AG10803 (cell line): ENCODE measurements around the gene ZNF860.

Source experiments
- DNase-seq: peaks from one replicate; pipeline ENCODE4 v3.0.0; 2010; ENCODE audit warnings: low read depth
- H3K4me3 ChIP-seq: 2 replicates; pipeline ENCODE4 v1.5.1; 2011; ENCODE audit warnings: mild to moderate bottlenecking, low read length, control low read depth
- CTCF ChIP-seq: conservative IDR thresholded peaks from 2 replicates; pipeline ENCODE4 v1.5.1; 2011; ENCODE audit warnings: mild to moderate bottlenecking, low read length, control low read depth, inconsistent platforms

Gene ZNF860

GRCh38 chr3:31981206-31982181 lies at the start of gene ZNF860, which contains the start of gene OSBPL10:
Gene ZNF860 (plus strand): TSS chr3:31981750. CDS start chr3:31989080, 7,330 bp downstream.
Gene OSBPL10 (minus strand): TSS chr3:31981262. CDS start chr3:31981179, 83 bp downstream.
- no peak for TF ChIP-seq CTCF
- H3K4me3 ChIP-seq, result peak within 1 kb of the TSS; percentile 64
- peak; percentile 81 for DNase-seq

- no peak for TF ChIP-seq CTCF
- H3K4me3 ChIP-seq, result no peak overlapping the region
- no peak for DNase-seq
Observed at GRCh38 chr3:31932990-31933389, 48.6 kb upstream of the ZNF860 start.

- no peak overlapping the region for H3K4me3 ChIP-seq
- no peak for TF ChIP-seq CTCF
- no peak for DNase-seq
Observed at GRCh38 chr3:31934018-31934417, 47.5 kb upstream of the ZNF860 start.

- no peak overlapping the region for H3K4me3 ChIP-seq
- no peak for DNase-seq
- TF ChIP-seq CTCF, result no peak
Observed at GRCh38 chr3:31934866-31935265, 46.7 kb upstream of the ZNF860 start.

- H3K4me3 ChIP-seq, result no peak overlapping the region
- no peak for DNase-seq
- TF ChIP-seq CTCF, result no peak
Observed at GRCh38 chr3:31936420-31937060, 45.0 kb upstream of the ZNF860 start.

- no peak for TF ChIP-seq CTCF
- no peak for DNase-seq
- no peak overlapping the region for H3K4me3 ChIP-seq
Observed at GRCh38 chr3:31937225-31937624, 44.3 kb upstream of the ZNF860 start.

- TF ChIP-seq CTCF, result no peak
- no peak for DNase-seq
- H3K4me3 ChIP-seq, result no peak overlapping the region
Observed at GRCh38 chr3:31942446-31942845, 39.1 kb upstream of the ZNF860 start.
